Fibroblast of gingiva (primary cell): Measurements from ENCODE around the gene SCAMP1.
A peak's percentile ranks its signal among the peaks of the same experiment; 100 is the strongest.
"Not testable (repeated sequence)": the region's sequence is repeated elsewhere in the genome, so short reads cannot be mapped to it uniquely, and the experiment has no call there.

Source experiments
- DNase-seq: peaks from one replicate; pipeline ENCODE4 v3.0.0-alpha.2; 2011; ENCODE audit warnings: low read depth

SCAMP1 gene

GRCh38 chr5:78429332-78429980 is 69.0 kb downstream of the SCAMP1 start:
- DNase-seq: no peak

DNA sequence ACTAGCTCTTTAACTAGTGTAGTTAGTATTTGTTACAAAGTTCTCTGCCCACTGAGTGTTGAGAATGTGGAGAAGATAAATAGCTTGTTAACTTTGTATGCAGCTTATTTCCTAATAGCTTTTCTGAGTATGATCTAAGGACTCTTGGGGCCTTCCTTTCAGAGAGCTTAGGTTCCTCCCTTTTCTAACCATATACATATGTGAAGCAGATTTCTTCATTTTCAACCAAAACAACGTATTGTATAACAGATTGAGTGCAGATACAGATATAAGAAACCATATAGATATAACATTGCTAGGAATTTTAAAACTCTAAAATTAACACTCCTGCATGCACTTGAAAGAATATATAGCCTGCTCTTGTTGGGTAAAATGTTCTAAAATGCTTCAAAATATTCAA is 70.4 kb downstream of the SCAMP1 start:
- peak; percentile 36 for DNase-seq

- DNase-seq: no peak
These were observed 73.6 kb downstream of the SCAMP1 start for GRCh38 chr5:78433972-78434371.

GRCh38 chr5:78447775-78448424 is 87.5 kb downstream of the SCAMP1 start:
- DNase-seq: no peak

- no peak for DNase-seq
These were observed 88.7 kb downstream of the SCAMP1 start for GRCh38 chr5:78449103-78449502.

- DNase-seq: not testable (repeated sequence)
These were observed 97.1 kb downstream of the SCAMP1 start for GRCh38 chr5:78457507-78457906.

DNA sequence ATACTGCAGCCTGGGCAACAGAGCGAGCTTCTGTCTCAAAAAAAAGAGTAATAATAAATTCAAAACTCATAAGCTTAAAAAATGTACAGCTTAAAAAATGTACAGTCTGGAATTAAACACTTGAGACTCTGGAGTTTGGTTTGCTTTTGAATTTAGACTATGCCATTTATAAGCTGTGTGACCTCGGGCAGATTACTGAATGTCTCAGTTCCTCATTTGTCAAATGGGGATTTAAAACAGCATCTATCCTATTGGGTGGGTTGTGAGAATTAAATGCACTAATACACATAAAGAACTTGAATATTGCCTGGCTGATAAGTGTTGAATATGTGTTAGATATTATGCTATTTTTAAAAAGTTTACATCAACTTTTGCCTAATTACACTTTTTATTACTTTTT is 98.4 kb downstream of the SCAMP1 start:
- no peak for DNase-seq

GRCh38 chr5:78467140-78467539 is 106.7 kb downstream of the SCAMP1 start:
- DNase-seq: no peak

- peak; percentile 46 for DNase-seq
These were observed 107.4 kb downstream of the SCAMP1 start for GRCh38 chr5:78467752-78468357.

GRCh38 chr5:78471896-78472295 is 111.5 kb downstream of the SCAMP1 start:
- DNase-seq: no peak

DNA sequence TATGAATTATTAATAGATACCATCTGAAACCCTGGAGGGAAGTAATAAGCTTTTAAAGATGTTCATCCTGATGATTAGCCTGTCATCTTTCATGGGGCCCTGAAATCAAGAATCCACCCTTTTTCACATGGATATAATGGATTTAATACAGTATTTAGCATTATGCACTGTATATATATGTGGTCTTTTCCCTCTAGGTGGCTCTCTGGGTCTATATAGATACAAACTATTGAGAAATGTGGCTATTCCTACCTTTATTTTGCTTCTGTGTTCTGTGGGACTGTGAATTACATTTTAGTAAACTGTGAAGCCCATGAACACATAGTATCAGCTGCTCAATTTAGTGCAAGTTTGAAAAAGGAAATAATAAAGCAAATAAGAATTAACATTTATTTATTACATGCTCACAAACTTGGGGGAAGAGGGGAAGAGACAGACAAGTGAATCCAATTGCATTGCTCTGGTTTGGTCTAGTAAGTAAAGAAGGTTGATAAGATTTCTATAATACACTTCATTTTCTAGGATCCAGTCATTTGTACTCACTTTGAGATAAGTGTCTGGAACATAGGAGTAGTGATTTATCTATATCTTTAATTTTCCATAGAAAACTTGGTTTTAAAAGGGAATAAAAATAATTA is 112.2 kb downstream of the SCAMP1 start:
- DNase-seq: peak; percentile 3

DNA sequence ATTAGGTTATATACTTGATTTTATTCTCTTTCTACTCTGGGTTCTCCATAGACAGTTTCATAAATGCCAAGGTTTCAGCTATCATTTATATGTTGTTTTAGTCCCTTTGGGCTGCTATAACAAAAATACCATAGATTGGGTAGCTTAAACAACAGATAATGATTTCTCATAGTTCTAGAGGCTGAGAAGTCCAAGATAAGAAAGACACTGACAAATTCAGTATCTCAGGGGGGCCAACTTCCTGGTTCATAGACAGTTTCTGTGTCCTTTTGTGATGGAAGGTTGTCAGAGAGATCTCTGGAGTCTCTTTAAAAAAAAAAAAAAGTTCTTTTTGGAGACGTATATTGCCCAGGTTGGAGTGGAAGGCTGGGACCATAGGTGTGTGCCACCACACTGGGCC is 113.3 kb downstream of the SCAMP1 start:
- DNase-seq: no peak

DNA sequence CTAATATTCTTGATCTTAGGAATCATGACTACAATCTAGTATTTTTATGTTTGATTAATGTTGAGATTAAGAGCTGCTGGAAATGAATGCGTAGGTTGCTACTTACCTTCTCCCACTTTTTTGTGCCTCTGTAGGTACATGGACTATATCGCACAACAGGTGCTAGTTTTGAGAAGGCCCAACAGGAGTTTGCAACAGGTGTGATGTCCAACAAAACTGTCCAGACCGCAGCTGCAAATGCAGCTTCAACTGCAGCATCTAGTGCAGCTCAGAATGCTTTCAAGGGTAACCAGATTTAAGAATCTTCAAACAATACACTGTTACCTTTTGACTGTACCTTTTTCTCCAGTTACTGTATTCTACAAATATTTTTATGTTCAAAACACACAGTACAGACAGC is 115.0 kb downstream of the SCAMP1 start:
- no peak for DNase-seq

DNA sequence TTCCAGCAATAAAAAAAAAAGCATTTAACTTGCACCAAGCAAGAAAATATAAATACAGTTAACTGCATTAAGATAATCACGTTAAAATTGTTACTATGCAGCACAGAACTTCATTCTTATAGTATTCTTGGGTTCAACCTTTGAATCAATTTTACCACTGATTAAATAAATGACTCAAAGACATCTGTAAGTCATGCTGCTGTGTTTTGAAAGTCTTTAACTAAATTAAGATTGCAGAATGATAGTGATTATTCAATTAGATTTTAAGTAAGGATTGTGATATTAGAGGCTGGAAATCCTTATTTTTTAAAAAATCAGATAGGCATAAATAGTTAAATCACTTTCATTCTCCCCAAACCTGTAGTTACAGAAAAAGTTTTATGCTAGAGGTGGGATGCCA is 116.4 kb downstream of the SCAMP1 start:
- DNase-seq: no peak

- no peak for DNase-seq
These were observed 122.5 kb downstream of the SCAMP1 start for GRCh38 chr5:78482948-78483347.

DNA sequence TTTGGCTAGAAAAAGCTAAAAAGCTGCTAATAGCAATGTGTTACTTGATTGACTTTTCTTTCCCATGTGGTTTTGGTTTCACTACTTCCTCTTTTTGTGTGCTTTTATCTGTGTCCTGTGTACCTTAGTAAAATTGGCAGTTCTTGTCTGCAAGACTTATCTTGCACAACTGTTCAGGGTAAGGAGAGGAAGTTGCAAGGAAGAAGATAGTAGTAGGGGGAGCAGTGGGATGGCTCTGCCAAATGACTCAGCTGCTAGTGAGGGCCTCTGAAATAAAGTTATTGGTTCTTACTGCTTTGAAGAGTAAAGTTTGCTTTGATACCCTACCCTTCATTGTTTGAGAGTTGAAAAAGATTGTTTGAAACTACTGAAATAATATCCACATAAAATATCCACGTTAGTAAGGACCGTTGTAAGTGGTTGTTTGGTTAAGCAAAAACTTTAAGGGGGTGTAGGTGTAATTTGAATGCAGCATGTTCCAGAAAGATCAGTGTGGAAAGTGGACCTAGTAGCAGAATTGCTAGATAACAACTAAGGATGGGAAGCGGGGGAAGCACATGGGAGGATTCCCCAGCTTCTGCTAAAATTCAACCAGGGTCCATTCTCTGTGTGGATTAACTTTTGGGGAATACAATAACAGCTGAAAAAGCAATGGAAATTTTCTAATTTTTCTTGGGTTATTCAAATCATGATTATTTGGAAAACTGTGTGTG is 123.5 kb downstream of the SCAMP1 start:
- peak; percentile 54 for DNase-seq

DNA sequence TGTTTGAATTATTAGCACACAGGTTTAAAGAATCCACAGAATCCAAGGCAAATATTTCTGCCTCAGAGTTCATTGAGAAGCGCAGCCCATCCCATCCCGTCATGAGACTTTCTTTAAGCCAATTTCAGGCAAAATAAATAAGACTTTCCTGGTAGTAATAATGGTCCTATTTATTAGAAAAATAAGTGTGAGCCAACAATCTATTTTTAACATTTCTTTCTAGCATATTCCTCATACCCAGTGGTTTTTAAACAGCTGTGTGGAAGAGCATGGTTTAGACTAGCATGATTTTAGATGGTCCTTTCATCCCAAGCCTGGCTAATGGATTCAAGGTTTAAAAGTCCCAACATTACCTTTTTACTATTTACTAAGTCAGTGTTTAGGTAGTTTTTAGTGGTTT is 125.8 kb downstream of the SCAMP1 start:
- DNase-seq: no peak

DNA sequence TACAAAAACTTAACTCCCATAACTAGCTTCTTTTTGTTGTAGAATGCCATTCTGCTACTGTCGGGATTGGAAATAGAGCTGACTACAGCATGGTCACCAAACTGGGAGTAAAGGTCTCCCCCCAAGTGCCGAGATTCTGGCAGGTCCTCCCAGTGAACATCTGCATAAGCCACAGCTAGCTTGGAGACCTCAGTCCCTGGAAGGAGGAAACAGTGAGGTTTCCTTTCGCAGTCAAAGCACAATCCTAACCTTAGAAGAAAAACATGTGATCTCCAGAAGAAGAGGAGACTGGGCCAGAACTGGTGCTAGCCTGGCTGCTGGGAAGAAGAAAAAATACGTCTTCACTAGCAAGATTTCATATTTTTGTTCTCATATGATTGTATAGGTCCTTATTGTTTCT is 127.4 kb downstream of the SCAMP1 start:
- no peak for DNase-seq

- no peak for DNase-seq
These were observed 130.5 kb downstream of the SCAMP1 start for GRCh38 chr5:78490709-78491485.

DNA sequence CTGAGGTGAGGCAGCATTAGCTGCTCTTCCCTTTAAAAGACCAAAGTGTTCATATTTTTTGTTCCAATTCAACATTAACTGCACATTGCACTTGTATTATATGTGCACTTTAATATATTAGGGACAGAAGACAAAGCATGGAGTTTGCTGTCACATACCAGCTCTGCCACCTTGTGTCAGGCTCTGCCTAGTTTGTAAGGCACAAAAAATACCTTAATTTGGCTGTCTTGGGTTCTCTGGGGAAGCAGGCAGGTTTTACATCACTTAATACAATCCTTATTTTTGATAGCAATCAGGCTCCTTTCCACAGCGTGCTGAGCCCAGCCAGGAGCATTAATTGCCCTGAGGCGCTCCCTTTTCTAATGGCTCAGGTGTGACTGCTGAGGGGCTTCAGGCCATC is 131.8 kb downstream of the SCAMP1 start:
- DNase-seq: no peak

DNA sequence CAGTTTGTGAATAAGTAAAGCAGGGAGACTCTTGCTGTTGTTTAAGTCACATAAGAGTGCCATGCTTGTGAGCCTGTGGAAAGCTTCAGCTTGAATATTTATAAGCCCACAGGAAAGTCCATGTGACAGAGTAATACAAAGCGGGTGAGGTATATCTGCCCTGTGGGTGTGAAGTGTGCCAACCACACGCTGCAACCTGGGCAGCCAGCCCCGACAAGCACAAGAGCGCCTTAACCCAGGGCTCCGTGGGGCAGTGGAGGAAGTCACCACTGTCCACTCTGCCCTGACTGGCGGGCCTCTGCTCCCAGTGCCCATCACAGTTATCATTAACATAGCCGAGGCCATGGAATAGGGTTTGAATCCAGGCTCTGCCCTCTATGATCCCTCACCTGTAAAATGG is 132.2 kb downstream of the SCAMP1 start:
- DNase-seq: no peak

- no peak for DNase-seq
These were observed 135.4 kb downstream of the SCAMP1 start for GRCh38 chr5:78495800-78496199.
